Uterus (tissue), 2 donors: ENCODE results near the gene NCAM1.
A peak's percentile ranks its signal among the peaks of the same experiment; 100 is the strongest.

Experiments
- CTCF ChIP-seq, 4 experiments: fragments of 200-600 bp in 2 of 4; fragments of 450-650 bp in 2 of 4; sonication (generic) in 2 of 4; IDR thresholded peaks; one replicate each; pipeline ENCODE4 v1.5.1; 2016 to 2019; ENCODE audit warnings: antibody characterized with exemption in 4 of 4, mild to moderate bottlenecking in 2 of 4, moderate library complexity in 1 of 4
- POLR2A ChIP-seq, 2 donors: fragments of 450-650 bp; IDR thresholded peaks; one replicate each; pipeline ENCODE4 v1.6.1; 2016; ENCODE audit warnings: antibody characterized with exemption in 2 of 2, mild to moderate bottlenecking in 1 of 2, moderate library complexity in 1 of 2

GRCh38 chr11:112961146-112961668 lies at the start of gene NCAM1:
- TF ChIP-seq CTCF (IDR thresholded peaks at IDR 0.05), result no peak
- TF ChIP-seq POLR2A (IDR thresholded peaks at IDR 0.05), result peak in 1 of 2 donors; percentile 24
